Kidney (tissue), 14 donors: ENCODE data around the gene CUX1. TPM values are rescaled to one million over a fixed set of nuclear protein-coding genes. Genes with fewer than 3 reads are reported as not detected.

Source experiments
- DNase-seq, 5 donors: peaks; one replicate each; pipeline ENCODE4 v3.0.0-alpha.2; 2013 to 2020
- FAIRE-seq: peaks from 2 replicates; lab custom pipeline; 2012; peaks lifted over from hg19 to GRCh38; lab: Jason Lieb, UNC
- H3K27ac ChIP-seq, 2 donors: one replicate each; pipeline ENCODE4 v1.7.0; 2013; ENCODE audit warnings: low read depth in 2 of 2, low read length in 2 of 2, inconsistent platforms in 1 of 2
- H3K27me3 ChIP-seq: one replicate; pipeline ENCODE4 v1.7.1; 2013; ENCODE audit warnings: low read length, inconsistent platforms; ENCODE audit not compliant: control insufficient read depth, insufficient read depth
- H3K36me3 ChIP-seq, 3 donors: one replicate each; pipeline versions ENCODE4 v1.7.0 to v1.7.1; 2013; ENCODE audit warnings: low read length in 3 of 3, control low read depth in 1 of 3, inconsistent platforms in 1 of 3; ENCODE audit not compliant: insufficient read depth in 3 of 3, control insufficient read depth in 2 of 3
- H3K4me1 ChIP-seq, 3 donors: one replicate each; pipeline versions ENCODE4 v1.7.0 to v1.7.1; 2013; ENCODE audit warnings: low read length in 3 of 3, inconsistent platforms in 1 of 3, low read depth in 1 of 3; ENCODE audit not compliant: control insufficient read depth in 2 of 3, insufficient read depth in 2 of 3
- H3K4me3 ChIP-seq, 3 donors: one replicate each; pipeline versions ENCODE4 v1.7.0 to v1.8.1; 2013; ENCODE audit warnings: low read length in 3 of 3, control low read depth in 1 of 3, inconsistent platforms in 1 of 3
- H3K9ac ChIP-seq, 3 donors: one replicate each; pipeline versions ENCODE4 v1.7.0 to v1.7.1; 2013; ENCODE audit warnings: low read length in 3 of 3, control low read depth in 1 of 3, inconsistent platforms in 1 of 3
- H3K9me3 ChIP-seq, 3 donors: one replicate each; pipeline versions ENCODE4 v1.7.0 to v1.7.1; 2013; ENCODE audit warnings: low read length in 3 of 3, control low read depth in 1 of 3, inconsistent platforms in 1 of 3; ENCODE audit not compliant: control insufficient read depth in 2 of 3, insufficient read depth in 1 of 3
- intact Hi-C: fragments of 100-400 bp; cut with DNase I; formaldehyde crosslinking; loops from one replicate; pipeline ENCODE4 v1.11.1; 2022
- polyA plus RNA-seq: library from polyadenylated mRNA; stranded (reverse); fragments of 350-450 nt; fragmentation: Illumina TruSeq; extraction: RNeasy Lipid Tissue Mini Kit (QIAGEN cat#74804); gene quantifications from one replicate; pipeline ENCODE4 v1.2.3, GENCODE V29; 2014; ENCODE audit warnings: low read depth, low replicate concordance; ENCODE audit not compliant: insufficient read depth
- total RNA-seq: library from RNA; stranded (reverse); fragmentation: NEBNext Ultra II Directional; extraction: Animal tissue kit (Norgen Biotek cat#: 25700); gene quantifications from one replicate; pipeline ENCODE4 v1.2.1, GENCODE V29; 2021
- TF ChIP-seq, protein P1 (sequence below): IDR thresholded peaks from 3 replicates; pipeline ENCODE4 v1.5.1; 2012; ENCODE audit warnings: mild to moderate bottlenecking, moderate library complexity, borderline replicate concordance; ENCODE audit not compliant: insufficient read depth; ENCODE audit errors: extremely low read depth
- donor health status: control.
- donor health status: control.
- donor health status: control.
- donor health status: control.
- donor health status: control.
- donor health status: DM: yes; HTN: yes; CAD: no.
- donor health status: Normal renal cell carcinoma (clear cell type).

Gene CUX1
- total and polyA plus RNA-seq, 2 donors from 2014 or later: 71.4 to 126 TPM

DNA sequence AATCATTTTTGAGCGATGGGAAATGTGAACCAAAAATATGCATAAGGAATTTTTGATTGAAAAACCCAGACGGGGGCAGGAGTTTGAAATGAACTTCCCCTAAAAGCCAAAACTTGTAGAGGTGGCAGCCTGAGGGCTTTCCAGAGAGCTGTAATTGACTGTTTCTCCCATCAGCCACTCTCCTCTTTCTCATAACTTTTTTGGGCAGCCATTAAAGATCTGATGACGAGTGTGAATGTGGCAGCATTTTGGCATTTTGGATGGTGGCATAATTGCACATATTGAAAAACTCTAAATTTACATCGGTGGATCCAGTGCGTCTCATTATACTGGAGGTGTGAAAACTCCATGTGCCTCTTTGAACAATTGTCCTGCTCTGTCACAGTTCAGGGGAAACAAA lies 159.0 kb downstream of the CUX1 start:
- no peaks in the 10 kb centered on the region for H3K36me3 ChIP-seq
- TF ChIP-seq, protein P1, sequence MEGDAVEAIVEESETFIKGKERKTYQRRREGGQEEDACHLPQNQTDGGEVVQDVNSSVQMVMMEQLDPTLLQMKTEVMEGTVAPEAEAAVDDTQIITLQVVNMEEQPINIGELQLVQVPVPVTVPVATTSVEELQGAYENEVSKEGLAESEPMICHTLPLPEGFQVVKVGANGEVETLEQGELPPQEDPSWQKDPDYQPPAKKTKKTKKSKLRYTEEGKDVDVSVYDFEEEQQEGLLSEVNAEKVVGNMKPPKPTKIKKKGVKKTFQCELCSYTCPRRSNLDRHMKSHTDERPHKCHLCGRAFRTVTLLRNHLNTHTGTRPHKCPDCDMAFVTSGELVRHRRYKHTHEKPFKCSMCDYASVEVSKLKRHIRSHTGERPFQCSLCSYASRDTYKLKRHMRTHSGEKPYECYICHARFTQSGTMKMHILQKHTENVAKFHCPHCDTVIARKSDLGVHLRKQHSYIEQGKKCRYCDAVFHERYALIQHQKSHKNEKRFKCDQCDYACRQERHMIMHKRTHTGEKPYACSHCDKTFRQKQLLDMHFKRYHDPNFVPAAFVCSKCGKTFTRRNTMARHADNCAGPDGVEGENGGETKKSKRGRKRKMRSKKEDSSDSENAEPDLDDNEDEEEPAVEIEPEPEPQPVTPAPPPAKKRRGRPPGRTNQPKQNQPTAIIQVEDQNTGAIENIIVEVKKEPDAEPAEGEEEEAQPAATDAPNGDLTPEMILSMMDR: no peak
- H3K4me1 ChIP-seq: no peaks in the 10 kb centered on the region
- no peak overlapping the region for H3K9ac ChIP-seq
- H3K4me3 ChIP-seq: no peak overlapping the region
- no peaks in the 10 kb centered on the region for H3K9me3 ChIP-seq
- no peak overlapping the region for H3K27ac ChIP-seq
- H3K27me3 ChIP-seq: no peaks in the 10 kb centered on the region
- intact Hi-C loops: no loop called here
- DNase-seq: no peak
- FAIRE-seq: no peak

DNA sequence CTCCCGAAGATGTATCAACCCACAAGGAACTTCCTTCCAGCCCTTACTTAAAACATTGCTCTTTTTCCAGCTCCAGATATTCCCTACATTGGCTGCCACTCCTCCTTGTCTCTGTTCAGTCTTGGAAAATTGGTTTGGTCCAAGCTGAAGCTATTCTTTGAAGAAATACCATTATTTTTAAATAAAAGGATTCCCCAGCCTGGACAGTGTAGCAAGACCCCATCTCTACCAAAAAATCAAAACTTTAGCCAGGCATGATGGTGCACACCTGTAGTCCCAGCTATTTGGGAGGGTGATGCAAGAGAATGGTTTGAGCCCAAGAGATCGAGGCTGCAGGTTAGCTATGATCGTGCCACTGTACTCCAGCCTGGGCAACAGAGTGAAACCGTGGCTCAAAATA lies 159.8 kb downstream of the CUX1 start:
- no peak overlapping the region for H3K4me3 ChIP-seq
- H3K36me3 ChIP-seq: no peaks in the 10 kb centered on the region
- TF ChIP-seq, protein P1: no peak
- no peak for DNase-seq
- no peaks in the 10 kb centered on the region for H3K9me3 ChIP-seq
- peaks cover 0 to 2% (median 0%) of the 10 kb centered on the region in 3 donors for H3K4me1 ChIP-seq
- FAIRE-seq: no peak
- H3K9ac ChIP-seq: no peak overlapping the region
- H3K27me3 ChIP-seq: no peaks in the 10 kb centered on the region
- no peak overlapping the region for H3K27ac ChIP-seq
- intact Hi-C loops: no loop called here

DNA sequence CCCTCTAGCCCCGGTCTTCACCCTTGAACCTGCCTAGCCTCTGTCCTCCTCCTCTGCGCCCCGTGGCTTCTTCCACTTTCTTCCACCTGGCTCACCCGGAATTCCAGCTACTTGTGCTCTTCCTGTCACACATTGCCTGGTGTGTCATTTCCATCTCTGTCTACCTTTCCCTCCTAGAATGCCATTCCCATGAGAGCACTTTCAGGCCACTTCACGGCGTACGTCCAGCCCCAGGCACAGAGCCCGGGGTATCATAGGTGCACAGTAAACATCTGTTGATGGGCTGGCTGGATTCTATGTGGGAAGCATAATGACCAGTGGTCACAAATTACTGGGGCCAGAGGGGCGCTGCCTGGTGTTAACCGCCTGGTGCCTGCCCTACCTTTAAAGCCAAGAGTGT lies 161.3 kb downstream of the CUX1 start:
- no peak for FAIRE-seq
- Histone ChIP-seq H3K27me3 (no peaks in the 10 kb centered on the region), H3K4me3 (no peak overlapping the region), H3K36me3 (no peaks in the 10 kb centered on the region), H3K27ac (no peak overlapping the region), H3K9me3 (peaks cover 0 to 3% (median 0%) of the 10 kb centered on the region in 3 donors), H3K4me1 (peaks cover 0 to 2% (median 0%) of the 10 kb centered on the region in 3 donors), H3K9ac (no peak overlapping the region)
- TF ChIP-seq, protein P1: no peak
- intact Hi-C loops: no loop called here
- no peak for DNase-seq
